Kidney (tissue), 14 donors: Measurements from ENCODE around the gene GNAO1. TPM values are rescaled to one million over a fixed set of nuclear protein-coding genes. Genes with fewer than 3 reads are reported as not detected.

Experiments used
- DNase-seq, 5 donors: peaks; one replicate each; pipeline ENCODE4 v3.0.0-alpha.2; 2013 to 2020
- FAIRE-seq: peaks from 2 replicates; lab custom pipeline; 2012; peaks lifted over from hg19 to GRCh38; lab: Jason Lieb, UNC
- H3K27ac ChIP-seq, 2 donors: one replicate each; pipeline ENCODE4 v1.7.0; 2013; ENCODE audit warnings: low read depth in 2 of 2, low read length in 2 of 2, inconsistent platforms in 1 of 2
- H3K27me3 ChIP-seq: one replicate; pipeline ENCODE4 v1.7.1; 2013; ENCODE audit warnings: low read length, inconsistent platforms; ENCODE audit not compliant: control insufficient read depth, insufficient read depth
- H3K36me3 ChIP-seq, 3 donors: one replicate each; pipeline versions ENCODE4 v1.7.0 to v1.7.1; 2013; ENCODE audit warnings: low read length in 3 of 3, control low read depth in 1 of 3, inconsistent platforms in 1 of 3; ENCODE audit not compliant: insufficient read depth in 3 of 3, control insufficient read depth in 2 of 3
- H3K4me1 ChIP-seq, 3 donors: one replicate each; pipeline versions ENCODE4 v1.7.0 to v1.7.1; 2013; ENCODE audit warnings: low read length in 3 of 3, inconsistent platforms in 1 of 3, low read depth in 1 of 3; ENCODE audit not compliant: control insufficient read depth in 2 of 3, insufficient read depth in 2 of 3
- H3K4me3 ChIP-seq, 3 donors: one replicate each; pipeline versions ENCODE4 v1.7.0 to v1.8.1; 2013; ENCODE audit warnings: low read length in 3 of 3, control low read depth in 1 of 3, inconsistent platforms in 1 of 3
- H3K9ac ChIP-seq, 3 donors: one replicate each; pipeline versions ENCODE4 v1.7.0 to v1.7.1; 2013; ENCODE audit warnings: low read length in 3 of 3, control low read depth in 1 of 3, inconsistent platforms in 1 of 3
- H3K9me3 ChIP-seq, 3 donors: one replicate each; pipeline versions ENCODE4 v1.7.0 to v1.7.1; 2013; ENCODE audit warnings: low read length in 3 of 3, control low read depth in 1 of 3, inconsistent platforms in 1 of 3; ENCODE audit not compliant: control insufficient read depth in 2 of 3, insufficient read depth in 1 of 3
- CTCF ChIP-seq: IDR thresholded peaks from 3 replicates; pipeline ENCODE4 v1.5.1; 2012; ENCODE audit warnings: mild to moderate bottlenecking, moderate library complexity, borderline replicate concordance; ENCODE audit not compliant: insufficient read depth; ENCODE audit errors: extremely low read depth
- intact Hi-C: fragments of 100-400 bp; cut with DNase I; formaldehyde crosslinking; loops from one replicate; pipeline ENCODE4 v1.11.1; 2022
- polyA plus RNA-seq: library from polyadenylated mRNA; stranded (reverse); fragments of 350-450 nt; fragmentation: Illumina TruSeq; extraction: RNeasy Lipid Tissue Mini Kit (QIAGEN cat#74804); gene quantifications from one replicate; pipeline ENCODE4 v1.2.3, GENCODE V29; 2014; ENCODE audit warnings: low read depth, low replicate concordance; ENCODE audit not compliant: insufficient read depth
- total RNA-seq: library from RNA; stranded (reverse); fragmentation: NEBNext Ultra II Directional; extraction: Animal tissue kit (Norgen Biotek cat#: 25700); gene quantifications from one replicate; pipeline ENCODE4 v1.2.1, GENCODE V29; 2021
- donor health status: control.
- donor health status: control.
- donor health status: control.
- donor health status: control.
- donor health status: control.
- donor health status: DM: yes; HTN: yes; CAD: no.
- donor health status: Normal renal cell carcinoma (clear cell type).

The GNAO1 gene
- total and polyA plus RNA-seq, 2 donors from 2014 or later, result 1.5 to 4.3 TPM

GRCh38 chr16:56343661-56344517 is 152.6 kb downstream of the GNAO1 start:
- no peaks in the 10 kb centered on the region for H3K27me3 ChIP-seq
- no peaks in the 10 kb centered on the region for H3K9me3 ChIP-seq
- intact Hi-C loops, result no loop called here
- H3K27ac ChIP-seq, result no peak overlapping the region
- H3K9ac ChIP-seq, result no peak overlapping the region
- H3K36me3 ChIP-seq, result no peaks in the 10 kb centered on the region
- FAIRE-seq, result no peak
- H3K4me1 ChIP-seq, result no peaks in the 10 kb centered on the region
- no peak overlapping the region for H3K4me3 ChIP-seq
- DNase-seq, result peak in 1 of 5 donors; percentile 59
- TF ChIP-seq CTCF, result no peak

- no peak overlapping the region for H3K9ac ChIP-seq
- intact Hi-C loops, result no loop called here
- TF ChIP-seq CTCF, result no peak
- no peak overlapping the region for H3K4me3 ChIP-seq
- no peaks in the 10 kb centered on the region for H3K9me3 ChIP-seq
- no peak overlapping the region for H3K27ac ChIP-seq
- no peaks in the 10 kb centered on the region for H3K36me3 ChIP-seq
- DNase-seq, result peak; percentile 60 to 73 (median 65)
- no peak for FAIRE-seq
- no peaks in the 10 kb centered on the region for H3K27me3 ChIP-seq
- no peaks in the 10 kb centered on the region for H3K4me1 ChIP-seq
Observed at GRCh38 chr16:56344518-56345405, 153.5 kb downstream of the GNAO1 start.

GRCh38 chr16:56345406-56346050 is 154.2 kb downstream of the GNAO1 start:
- TF ChIP-seq CTCF, result no peak
- no peaks in the 10 kb centered on the region for H3K36me3 ChIP-seq
- DNase-seq, result peak in 1 of 5 donors; percentile 63
- no peak for FAIRE-seq
- intact Hi-C loops, result no loop called here
- H3K27me3 ChIP-seq, result no peaks in the 10 kb centered on the region
- H3K4me1 ChIP-seq, result no peaks in the 10 kb centered on the region
- H3K27ac ChIP-seq, result no peak overlapping the region
- H3K9me3 ChIP-seq, result no peaks in the 10 kb centered on the region
- H3K4me3 ChIP-seq, result no peak overlapping the region
- H3K9ac ChIP-seq, result no peak overlapping the region
